Measurements from ENCODE around the gene RSPH6A. TPM values are rescaled to one million over a fixed set of nuclear protein-coding genes. Genes with fewer than 3 reads are reported as not detected.

RSPH6A gene
- total and polyA plus RNA-seq, 10 of the 15 experiments (the other 5 are each of a cell fraction or from before 2014, with no cell fraction given) = 0.03 to 0.41 (median 0.22) TPM; not detected in 4

- Histone ChIP-seq H3K4me1 (ENCODE audit: control insufficient read depth, insufficient read depth, low read length) (peaks cover 4% of the 10 kb centered on the region), H3K9ac (ENCODE audit: control insufficient read depth, insufficient read depth, low read length) (no peak overlapping the region), H3K36me3 (ENCODE audit: control insufficient read depth in 2 of 2, insufficient read depth in 2 of 2, low read length in 1 of 2) (no peaks in the 10 kb centered on the region), H4K20me1 (ENCODE audit: control insufficient read depth, insufficient read depth) (no peaks in the 10 kb centered on the region), H3K79me2 (ENCODE audit: control insufficient read depth, insufficient read depth, low read length) (no peaks in the 10 kb centered on the region; the same call in 1 of the 2 replicates), H3K27ac (ENCODE audit: control insufficient read depth, insufficient read depth) (no peak overlapping the region), H3K9me3 (replicated peaks; ENCODE audit: control insufficient read depth, insufficient read depth, low read length) (no peaks in the 10 kb centered on the region), H2AFZ (ENCODE audit: control insufficient read depth, low read depth, low read length) (no peak overlapping the region), H3K4me2 (ENCODE audit: control insufficient read depth, insufficient read depth) (no peak overlapping the region), H3K27me3 (replicated peaks in 1 of 2; ENCODE audit: control insufficient read depth in 2 of 2, insufficient read depth in 2 of 2, low read length in 1 of 2) (no peaks in the 10 kb centered on the region), H3K4me3 (no peak overlapping the region)
- ChIA-PET CTCF (no interaction called here), RAD21 (ENCODE audit: unreplicated experiment) (no interaction called here), SMC1A (ENCODE audit: uncharacterized antibody, unreplicated experiment) (no interaction called here), POLR2A (no interaction called here)
- WGBS (ENCODE audit: insufficient coverage, insufficient replicate concordance, low lambda C conversion rate, missing lambda C conversion rate) = 86% methylated on average over 23 of the region's 23 CpGs
- DNase-seq (ENCODE audit: low read depth, low spot score) (no peak), FAIRE-seq (no peak), ATAC-seq (no peak)
- TF ChIP-seq USF1 (IDR thresholded peaks at IDR 0.05; ENCODE audit: borderline replicate concordance, extremely low read length, insufficient read depth, low read depth, low read length) (no peak), NRF1 (conservative IDR thresholded peaks at IDR 0.05; ENCODE audit: low read depth, low read length) (no peak), IRF3 (IDR thresholded peaks at IDR 0.05) (no peak)
- in situ Hi-C loops (cut with MboI) = no loop called here
- intact Hi-C loops (cut with micrococcal nuclease; ENCODE audit: unreplicated experiment) = loop anchor here (5.0 kb wide), 2 partner anchors 33 to 73 kb away; partner anchors contain the start of genes FBXO46, MEIOSIN, QPCTL and SNRPD2
- no TSS peak for BruUV-seq (replicated peaks)
These were observed 49.3 kb downstream of the RSPH6A start for GRCh38 chr19:45765702-45766295.
